Neural progenitor cell (in vitro differentiated cells): ENCODE data around the gene DRC1.

Source experiments
- CTCF ChIP-seq: fragments of 200-600 bp; sonication (generic); IDR thresholded peaks from 2 replicates; pipeline ENCODE4 v1.5.1; 2017; ENCODE audit warnings: antibody characterized with exemption, mild to moderate bottlenecking
- EZH2 ChIP-seq: fragments of 200-600 bp; sonication (generic); IDR thresholded peaks from 2 replicates; pipeline ENCODE4 v1.6.1; 2017; ENCODE audit warnings: antibody characterized with exemption, mild to moderate bottlenecking, moderate library complexity

- TF ChIP-seq CTCF (no peak), EZH2 (no peak)
Measured at GRCh38 chr2:26423750-26424149, 22.0 kb downstream of the DRC1 start.
